ENCODE results near the gene SPG21. TPM values are rescaled to one million over a fixed set of nuclear protein-coding genes. Genes with fewer than 3 reads are reported as not detected.

SPG21 gene
- total RNA-seq, 1 donor from 2014 or later = 49.9 TPM

DNA sequence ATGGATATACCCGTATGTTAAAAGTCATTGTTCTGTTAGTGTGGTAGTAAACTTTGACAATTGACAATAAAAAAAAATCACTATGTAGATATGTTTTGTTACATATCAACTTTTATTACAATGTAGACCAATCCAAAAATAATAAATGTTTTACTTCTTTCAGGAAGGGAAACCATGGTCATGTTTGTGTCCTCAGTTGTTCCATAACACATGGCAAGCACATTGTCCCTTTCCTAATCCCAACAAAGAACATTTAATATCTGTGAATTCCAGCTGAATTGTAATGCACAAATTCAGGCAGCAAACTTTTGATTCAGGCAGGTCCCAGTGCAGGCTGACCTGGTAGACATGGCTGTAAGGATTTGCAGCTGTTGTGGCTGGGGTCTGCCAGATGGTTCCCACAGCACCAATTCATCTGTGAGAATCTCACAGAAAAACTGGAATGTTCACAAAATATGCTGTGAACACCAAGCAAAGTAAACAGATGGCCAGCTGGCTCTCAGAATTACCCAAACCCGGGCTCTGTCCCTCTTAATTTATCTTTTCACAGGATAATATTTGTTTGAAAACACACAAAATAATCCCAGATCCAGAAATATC lies 1.9 kb upstream of the SPG21 start:
- DNase-seq = peak; percentile 94

DNA sequence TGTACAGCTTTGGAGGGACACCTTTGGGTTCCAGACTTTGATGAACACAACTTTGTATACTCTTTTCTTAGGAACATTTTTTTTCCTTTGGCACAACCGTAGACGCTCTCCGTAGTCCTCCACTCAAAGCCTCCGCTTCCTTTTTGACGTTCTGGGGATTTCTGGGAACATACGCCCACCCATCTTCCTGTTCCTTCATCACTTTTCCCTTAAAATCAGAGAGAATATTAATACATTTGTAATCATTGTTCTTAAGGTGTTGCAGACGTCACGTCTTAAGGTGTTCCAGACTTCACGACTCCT lies 405 bp upstream of the SPG21 start:
- no peak for DNase-seq

DNA sequence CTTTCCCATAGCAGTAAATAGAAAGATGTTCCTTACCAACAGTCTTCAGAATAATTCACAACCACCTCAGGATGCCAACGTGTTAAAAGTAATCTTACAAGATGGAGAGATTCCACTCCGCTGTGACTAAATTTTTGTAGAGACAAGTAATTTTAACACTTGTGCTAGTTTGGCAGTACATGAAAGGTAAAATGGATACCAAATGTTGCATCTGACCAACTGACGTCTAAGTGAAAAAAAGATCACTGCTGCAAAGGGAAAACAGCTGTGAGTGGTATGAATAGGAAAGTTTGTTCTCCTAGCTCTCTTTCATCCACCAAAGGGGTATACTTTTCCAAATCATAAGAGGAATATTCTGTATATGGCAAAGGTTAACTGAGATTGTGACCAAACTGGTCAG lies 2.6 kb downstream of the SPG21 start:
- DNase-seq = peak; percentile 46

DNA sequence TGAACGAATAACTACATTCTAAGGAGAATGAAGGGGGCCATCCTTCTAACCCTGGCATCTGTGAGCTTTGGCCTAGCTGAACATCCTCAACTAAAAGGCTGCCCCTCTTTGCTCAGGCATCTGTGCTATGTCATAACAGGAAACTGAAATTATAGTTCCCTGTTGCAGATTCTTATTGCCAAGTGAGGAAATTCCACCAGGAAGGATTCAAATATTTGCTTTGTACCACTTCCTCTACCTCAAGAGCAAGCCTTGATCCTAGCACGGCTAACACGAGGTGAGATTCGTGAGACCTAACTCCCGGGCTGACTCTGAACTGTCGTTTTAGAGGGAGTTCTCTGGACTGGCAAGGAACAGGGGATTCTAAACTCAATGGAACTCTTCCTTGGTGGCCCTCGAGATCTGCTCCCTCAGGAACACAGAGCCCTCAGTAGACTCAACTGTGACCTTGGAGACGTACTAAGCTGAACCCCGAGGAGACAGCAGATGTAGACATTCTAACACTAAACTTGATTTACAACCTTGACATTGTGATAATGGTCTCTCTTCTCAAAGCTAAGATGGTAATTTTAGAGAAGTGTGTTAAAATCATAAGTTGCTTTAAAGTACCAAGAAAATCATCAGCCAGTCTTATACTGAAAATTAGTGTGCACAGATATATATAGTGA lies 4.2 kb downstream of the SPG21 start:
- DNase-seq = no peak

DNA sequence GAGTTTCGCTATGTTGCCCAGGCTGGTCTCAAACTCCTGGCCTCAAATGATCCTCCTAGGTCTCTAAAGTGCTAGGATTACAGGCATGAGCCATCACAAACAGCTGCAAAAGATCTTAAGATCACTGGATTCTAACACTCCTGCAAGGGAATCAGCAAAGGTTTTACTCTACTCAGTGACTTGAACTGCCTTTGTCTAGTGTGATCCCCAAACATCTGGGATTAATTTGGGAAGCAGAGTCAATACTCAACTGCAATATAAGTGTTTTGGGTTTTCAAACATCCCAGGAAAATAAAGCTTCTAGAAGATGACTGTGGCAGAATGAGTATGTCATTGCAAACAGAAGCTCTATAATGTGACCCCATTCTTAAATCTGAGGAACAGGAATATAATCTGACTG lies 7.2 kb downstream of the SPG21 start:
- peak; percentile 52 for DNase-seq

DNA sequence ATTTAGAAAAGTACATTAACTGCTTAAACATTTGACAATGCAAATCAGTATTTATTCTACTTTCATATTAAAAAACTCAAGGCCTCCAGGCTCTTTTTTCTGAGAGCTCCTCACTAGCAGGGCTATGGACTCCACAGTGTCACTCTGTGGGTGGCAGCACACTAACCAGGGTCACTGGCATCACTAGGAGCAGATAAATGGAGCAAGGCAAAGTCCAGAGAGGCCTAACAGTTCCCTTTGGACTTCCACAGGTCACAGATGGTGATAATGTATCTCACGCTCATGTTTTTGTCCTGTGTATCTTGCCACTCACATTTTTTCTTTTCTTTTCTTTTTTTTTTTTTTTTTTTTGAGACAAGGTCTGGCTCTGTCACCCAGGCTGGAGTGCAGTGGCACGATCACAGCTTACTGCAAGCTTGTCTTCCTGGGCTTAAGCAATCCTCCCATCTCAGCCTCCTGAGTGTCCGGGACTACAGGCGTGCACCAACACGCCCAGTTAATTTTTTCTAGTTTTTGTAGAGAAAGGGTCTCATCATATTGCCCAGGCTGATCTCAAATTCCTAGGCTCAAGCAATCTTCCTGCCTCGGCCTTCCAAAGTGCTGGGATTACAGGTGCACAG lies 7.8 kb downstream of the SPG21 start:
- no peak for DNase-seq

DNA sequence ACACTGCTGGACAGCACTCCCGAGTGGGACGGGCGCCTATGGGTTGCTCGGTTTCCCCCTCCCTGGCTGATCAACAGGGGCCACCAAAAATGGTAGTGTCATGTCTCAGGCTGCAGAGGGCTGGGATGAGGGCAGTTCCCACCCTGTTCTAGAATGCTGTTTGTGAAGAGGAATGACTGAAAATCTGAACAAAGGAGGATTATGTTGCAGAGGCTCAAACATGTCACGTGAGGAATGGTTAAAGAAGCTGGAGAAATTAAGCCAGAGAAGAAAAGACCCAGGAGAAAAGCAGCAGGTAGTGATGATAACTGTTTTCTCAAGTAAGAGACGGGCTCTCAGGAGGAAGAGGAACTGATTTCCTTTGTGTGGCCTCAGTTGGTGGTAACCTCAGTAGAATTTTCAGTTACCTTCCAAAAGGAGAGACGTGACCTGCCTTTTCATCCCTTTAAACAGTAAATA lies 10.4 kb downstream of the SPG21 start:
- no peak for DNase-seq

DNA sequence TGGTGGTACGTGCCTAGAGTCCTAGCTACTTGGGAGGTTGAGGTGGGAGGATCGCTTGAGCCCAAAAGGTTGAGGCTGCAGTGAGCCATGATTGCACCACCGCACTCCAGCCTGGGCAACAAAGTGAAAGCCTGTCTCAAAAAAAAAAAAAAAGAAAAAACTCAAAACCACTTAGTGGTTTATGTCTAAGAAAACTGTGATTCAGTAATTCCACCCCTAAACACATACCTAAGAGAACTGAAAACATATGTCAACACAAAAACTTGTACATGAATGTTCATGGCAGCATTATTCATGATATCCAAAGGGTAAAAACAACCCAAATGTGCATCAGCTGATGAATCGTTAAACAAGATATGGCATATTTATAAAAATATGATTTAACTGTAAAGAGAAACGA lies 14.3 kb downstream of the SPG21 start:
- DNase-seq = no peak

DNA sequence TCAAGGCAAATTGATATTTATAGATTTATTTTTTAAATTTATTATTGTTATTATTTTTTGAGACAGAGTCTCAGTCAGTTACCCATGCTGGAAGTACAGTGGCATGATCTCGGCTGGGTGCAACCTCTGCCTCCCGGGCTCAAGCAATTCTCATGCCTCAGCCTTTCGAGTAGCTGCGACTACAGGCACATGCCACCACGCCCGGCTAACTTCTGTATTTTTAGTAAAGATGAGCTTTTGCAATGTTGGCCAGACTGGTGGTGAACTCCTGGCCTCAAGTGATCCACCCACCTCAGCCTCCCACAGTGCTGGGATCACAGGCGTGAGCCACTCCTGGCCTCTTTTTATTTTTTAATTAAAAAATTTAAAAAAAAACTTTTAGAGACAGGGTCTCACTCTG lies 19.0 kb downstream of the SPG21 start:
- no peak for DNase-seq

DNA sequence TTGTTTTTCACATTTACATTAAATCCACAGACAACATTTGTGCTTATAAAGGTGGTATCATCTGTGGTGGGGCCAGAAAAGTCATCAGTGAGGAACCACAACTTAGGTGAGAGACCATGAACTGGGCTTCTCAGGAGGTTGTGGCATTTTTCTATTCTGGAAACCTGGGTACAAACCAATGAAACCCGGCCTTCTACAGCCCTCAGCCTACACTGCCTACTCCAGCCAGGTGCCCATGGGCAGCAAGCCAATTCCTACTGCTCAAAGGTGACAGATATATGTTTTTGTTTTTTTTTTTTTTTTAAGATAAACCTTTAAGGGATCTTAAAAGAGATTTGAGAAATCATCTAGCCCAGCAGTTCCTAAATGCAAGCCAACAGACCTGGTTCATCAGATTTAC lies 20.3 kb downstream of the SPG21 start:
- DNase-seq = no peak

DNA sequence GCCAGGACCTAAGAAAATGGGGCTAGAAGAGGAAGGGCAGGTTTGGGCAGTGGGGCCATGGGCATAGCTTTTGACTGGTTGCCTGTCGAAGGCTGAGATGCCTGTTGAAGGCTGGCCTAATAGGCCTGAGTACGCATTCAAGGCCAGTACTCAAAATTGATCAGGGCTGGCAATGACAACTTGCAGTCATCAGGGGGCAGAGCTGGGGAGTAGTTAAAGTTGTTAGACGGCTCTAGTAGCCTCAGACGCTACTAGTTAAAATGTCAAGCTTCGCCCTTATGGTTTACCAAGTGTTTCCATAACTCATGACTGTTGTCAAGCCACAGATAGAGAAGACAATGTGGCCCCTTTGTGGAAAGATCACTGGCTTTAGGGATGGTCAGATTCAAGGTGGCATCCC lies 28.7 kb downstream of the SPG21 start:
- DNase-seq = no peak

DNA sequence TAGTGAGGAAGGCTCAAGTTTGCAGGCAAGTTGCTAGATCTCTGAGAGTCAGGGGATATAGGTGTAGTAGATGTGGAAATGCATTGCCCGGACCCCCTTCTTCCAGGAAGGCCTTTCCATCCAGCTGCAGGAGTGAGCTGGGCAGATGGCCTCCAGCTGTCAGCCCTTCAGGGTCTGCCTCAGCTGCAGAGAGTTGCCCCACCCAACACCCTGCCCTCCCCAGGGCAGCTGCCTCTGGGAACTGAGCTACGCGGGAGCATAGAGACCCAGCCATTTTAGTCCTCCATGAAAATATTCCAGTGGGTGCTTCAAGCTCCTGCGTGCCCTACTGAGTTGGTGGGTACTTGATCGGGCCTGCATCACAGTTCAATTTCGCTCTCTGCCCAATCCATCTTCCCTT lies 29.6 kb downstream of the SPG21 start:
- DNase-seq = no peak

DNA sequence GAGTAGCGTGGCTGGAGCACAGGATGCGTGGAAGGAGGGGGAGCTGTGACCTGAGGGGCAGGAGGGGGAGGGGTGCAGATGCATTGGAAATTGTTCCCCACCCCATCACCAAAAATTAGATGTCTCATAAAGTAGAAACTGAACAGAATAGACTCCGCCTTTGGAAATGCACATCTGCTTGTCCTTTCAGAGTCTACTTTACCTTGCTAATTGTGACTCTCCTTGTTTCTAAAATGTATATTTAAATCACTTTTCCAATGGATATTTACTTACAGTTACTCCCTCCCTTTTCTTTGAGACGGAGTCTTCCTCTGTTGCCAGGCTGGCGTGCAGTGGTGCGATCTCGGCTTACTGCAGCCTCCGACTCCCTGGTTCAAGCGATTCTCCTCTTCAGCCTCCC lies 30.6 kb downstream of the SPG21 start:
- DNase-seq = no peak

DNA sequence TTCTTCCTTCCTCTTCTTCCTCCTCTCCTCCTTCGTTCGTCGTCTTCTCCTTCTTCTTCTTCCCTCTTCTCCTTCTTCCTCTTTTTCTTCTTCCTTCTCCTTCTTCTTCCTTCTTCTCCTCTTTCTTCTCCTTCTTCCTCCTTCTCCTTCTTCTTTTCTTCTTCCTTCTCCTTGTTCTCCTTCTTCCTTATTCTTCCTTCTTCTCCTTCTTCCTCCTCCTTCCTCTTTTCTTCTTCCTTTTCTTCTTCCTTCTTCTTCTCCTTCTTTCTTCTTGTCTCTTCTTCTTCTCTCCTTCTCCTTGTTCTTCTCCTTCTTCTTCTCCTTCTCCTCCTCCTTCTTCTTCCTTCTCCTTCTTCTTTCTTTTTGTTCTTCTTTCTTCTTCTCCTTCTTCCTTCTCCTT lies 35.3 kb downstream of the SPG21 start:
- no peak for DNase-seq

DNA sequence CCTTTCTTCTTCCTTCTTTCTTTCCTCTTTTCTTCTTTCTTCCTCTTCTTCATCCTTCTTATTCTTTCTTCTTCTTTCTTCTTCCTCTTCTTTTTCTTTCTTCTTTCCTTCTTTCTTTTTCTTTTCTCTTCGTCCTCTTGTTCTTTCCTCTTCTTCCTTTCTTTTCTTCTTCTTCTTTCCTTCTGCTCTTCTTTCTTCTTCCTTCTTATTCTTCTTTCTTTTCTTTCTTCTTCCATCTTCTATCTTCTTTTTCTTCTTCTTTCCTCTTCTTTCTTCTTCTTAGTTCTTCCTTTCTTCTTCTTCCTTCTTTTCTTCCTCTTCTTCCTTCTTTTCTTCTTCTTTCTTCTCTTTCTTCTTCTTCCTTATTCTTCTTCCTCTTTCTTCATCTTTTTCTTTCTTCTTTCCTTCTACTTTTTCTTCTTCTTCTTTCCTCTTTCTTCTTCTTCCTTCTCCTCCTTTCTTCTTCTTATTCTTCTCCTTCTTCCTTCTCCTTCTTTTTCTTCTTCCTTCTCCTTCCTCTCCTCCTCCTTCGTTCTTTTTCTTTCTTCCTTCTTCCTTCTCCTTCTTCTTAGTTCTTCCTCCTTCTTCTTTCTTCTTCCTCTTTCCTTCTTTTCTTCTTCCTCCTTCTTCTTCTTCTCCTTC lies 37.8 kb downstream of the SPG21 start:
- no peak for DNase-seq

DNA sequence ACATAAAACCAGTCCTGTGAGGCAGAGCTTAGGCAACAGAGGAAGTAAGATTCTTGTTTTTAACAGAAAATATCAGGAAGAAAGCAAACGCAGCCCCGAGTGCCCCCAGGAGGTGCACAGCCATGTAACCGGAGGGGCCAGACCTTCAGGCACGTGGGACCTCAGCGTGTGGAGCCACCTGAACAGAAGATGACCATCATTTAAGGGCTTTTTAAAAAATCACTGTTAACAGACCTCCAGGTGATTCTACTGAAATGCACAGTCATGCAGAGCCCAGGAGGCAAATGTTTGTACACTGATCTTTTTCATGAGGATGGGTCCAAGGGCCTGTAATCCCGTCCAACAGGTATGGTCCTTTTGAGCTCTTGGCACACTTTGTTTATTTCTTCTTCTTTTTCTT lies 38.8 kb downstream of the SPG21 start:
- DNase-seq = no peak

DNA sequence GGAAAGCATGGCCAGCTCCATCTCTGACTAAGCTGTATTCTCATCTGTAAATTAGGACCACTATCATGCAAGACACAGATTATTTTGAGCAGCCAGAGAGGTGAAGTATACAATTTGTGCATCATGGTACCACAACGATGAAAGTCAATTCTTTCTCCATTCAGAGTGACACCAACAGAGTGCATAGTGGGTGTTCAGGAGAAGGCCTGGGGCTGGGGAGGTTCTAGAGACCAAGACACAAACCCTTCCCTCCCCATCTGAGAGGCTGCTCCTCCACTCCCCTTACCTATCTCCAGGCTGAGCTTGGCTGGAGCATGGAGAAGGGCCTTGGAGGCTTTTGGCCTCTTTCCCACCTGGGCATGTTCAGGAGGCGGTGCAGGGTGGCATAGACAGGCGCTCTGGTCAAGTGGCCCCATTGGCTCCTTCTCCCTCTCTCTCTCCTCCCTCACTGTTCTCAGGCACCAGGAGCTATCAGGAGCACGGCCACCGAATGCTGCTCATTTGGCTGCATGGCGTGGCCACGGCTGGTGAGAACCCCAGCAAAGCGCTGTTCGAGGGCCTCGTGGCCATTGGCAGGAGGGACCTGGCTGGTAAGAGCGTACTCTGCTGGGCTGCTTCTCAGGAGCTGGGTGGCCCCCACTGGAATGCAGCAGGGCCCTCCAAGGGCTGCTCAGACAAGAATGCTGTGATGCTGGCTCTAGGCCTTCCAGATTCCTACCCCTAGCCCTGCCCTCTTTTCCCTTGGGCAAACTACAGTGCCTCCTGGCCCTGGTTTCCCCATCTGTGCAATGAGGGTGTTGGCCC lies 40.1 kb downstream of the SPG21 start:
- no peak for DNase-seq

DNA sequence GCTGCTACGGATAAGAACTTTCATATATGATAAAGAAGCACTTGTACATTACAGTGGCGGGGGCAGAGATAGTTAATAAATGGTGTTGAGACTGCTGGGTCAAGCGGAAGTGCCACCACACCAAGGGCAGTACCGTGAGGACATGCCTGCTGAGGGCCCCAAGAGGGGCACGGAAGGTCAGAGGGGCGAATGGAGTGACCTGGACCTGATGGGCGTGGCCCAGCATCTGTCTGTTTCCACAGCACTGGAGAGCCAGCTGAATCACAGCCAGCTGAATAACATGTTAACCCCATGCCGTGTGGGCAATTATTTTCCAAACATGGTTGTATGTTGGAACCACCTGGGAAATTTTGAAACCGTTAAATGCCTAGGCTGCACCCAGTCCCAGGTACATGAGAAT lies 40.8 kb downstream of the SPG21 start:
- no peak for DNase-seq

DNA sequence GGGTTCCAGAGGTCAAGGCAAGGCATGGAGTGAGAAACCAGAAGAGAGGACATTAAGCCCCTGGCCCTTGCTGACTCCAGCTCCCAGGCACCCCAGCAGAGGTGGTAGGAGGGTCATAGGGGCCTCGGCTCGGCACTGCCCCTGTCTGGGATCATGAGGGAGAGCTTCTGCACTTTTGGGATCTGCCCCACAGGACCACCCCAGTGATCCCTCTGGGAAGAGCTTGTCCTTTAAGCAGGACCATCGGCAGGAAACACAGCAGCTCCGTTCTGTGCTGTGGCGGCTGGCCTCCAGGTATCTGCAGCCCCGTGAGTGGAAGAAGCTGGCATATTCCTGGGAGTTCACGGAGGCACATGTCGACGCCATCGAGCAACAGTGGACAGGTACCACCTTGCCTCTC lies 42.5 kb downstream of the SPG21 start:
- DNase-seq = no peak

DNA sequence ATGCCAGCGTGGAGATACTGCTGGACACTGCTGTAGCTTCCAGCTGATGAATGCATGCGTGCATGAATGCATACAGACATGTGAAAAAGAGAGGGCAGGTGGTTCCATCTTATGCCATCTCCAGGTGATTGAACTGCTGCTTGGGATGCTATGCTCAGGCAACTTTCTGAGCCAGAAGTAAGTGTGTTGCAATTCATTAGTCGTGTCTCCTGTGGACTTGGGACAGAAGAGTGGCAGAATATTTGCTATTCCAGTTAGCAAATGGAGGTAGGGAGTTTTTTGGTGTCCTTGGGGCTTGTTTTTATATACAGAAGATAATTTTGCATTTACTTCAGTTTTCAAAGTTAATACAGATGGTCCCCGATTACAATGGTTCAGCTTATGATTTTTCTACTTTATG lies 44.8 kb downstream of the SPG21 start:
- DNase-seq = no peak

DNA sequence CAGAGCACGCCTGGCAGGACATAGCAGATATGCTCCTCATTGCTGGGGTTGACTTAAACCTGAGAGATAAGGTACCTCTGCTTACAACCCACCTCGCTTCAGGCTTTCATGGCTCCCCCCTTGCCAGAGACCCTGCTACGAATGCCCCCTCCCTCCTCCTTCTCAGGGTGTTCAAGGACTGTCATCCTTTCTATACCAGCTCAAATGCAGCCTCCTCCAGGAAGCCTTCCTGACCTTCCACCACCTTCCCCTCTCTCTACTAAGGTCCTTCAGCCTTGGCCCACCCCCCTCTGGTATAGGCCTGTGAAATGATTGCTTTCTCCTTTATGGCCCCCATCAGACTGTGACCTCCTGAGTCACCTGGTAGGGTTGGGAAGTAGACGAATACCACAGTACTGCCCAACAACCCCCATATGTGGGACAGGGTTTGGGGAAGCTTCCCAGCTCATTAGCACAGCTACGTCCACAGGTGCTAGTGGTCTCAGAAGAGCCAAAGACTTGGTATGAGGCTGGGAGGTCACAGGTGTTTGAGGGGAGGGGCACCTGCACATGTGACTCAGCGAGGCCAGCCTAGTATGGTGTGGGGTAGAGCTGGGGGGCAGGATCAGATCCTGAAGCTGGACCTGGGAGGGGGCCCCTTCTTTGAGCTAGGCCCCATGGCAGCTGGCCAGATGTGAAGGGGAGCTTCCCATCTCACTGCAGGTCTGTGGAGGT lies 46.0 kb downstream of the SPG21 start:
- no peak for DNase-seq

DNA sequence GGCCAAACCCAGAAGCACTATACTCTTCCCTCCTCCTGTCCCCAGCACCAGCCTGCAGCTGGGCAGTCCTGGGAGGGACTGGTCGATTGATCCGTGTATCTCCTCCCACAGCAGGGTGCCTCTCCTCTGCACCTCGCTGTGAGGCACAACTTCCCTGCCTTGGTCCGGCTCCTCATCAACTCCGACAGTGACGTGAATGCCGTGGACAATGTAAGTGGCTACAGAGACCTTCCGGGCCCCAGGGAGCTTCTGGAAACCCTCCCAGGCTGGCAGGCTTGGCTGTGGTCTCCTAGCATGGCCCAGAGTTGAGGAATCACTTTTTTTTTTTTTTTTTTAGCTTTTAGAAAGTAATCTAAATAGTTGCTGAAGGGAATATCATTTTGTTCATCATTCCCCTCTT lies 47.4 kb downstream of the SPG21 start:
- no peak for DNase-seq

All from skin of body (tissue), 2 donors.